A549 (cell line): Measurements from ENCODE around the gene GALNT18.

Experiments
- CEBPB ChIP-seq, 2 experiments: fragments of >200 bp in 1 of 2; sonication (Bioruptor Twin) in 1 of 2; formaldehyde crosslinking in 1 of 2; IDR thresholded peaks; 2 replicates each; pipeline ENCODE4 v1.6.1; 2012 to 2016
- CTCF ChIP-seq: fragments of >200 bp; sonication (Bioruptor Twin); formaldehyde crosslinking; IDR thresholded peaks from 3 replicates; pipeline ENCODE4 v1.5.1; 2016
- ELK1 ChIP-seq: fragments of 150-350 bp; IDR thresholded peaks from 2 replicates; pipeline ENCODE4 v1.6.1; 2014; ENCODE audit warnings: low read depth, mild to moderate bottlenecking, low read length
- EP300 ChIP-seq, 2 experiments: fragments of >200 bp; sonication (Bioruptor Twin); formaldehyde crosslinking; IDR thresholded peaks; 2 replicates in 1 of 2; 3 replicates in 1 of 2; pipeline ENCODE4 v1.6.1; 2016 to 2017
- HDAC2 ChIP-seq: fragments of 200-600 bp; sonication (generic); IDR thresholded peaks from 2 replicates; pipeline ENCODE4 v1.6.1; 2016
- MAFK ChIP-seq: fragments of 450-650 bp; IDR thresholded peaks from 2 replicates; pipeline ENCODE4 v1.6.1; 2014; ENCODE audit not compliant: partially characterized antibody
- MAX ChIP-seq: IDR thresholded peaks from 2 replicates; pipeline ENCODE4 v1.6.1; 2012
- MYC ChIP-seq: IDR thresholded peaks from 2 replicates; pipeline ENCODE4 v1.6.1; 2012; ENCODE audit warnings: mild to moderate bottlenecking, inconsistent platforms, low read length, improper control_type of control experiment, borderline replicate concordance
- POLR2A ChIP-seq: IDR thresholded peaks from 2 replicates; pipeline ENCODE4 v1.6.1; 2012; ENCODE audit warnings: mild to moderate bottlenecking, low read length
- SMC3 ChIP-seq: fragments of >200 bp; sonication (Bioruptor Twin); formaldehyde crosslinking; IDR thresholded peaks from 3 replicates; pipeline ENCODE4 v1.6.1; 2018; ENCODE audit warnings: inconsistent platforms
- SREBF2 ChIP-seq: fragments of 450-650 bp; IDR thresholded peaks from 2 replicates; pipeline ENCODE4 v1.6.1; 2014; ENCODE audit warnings: mild to moderate bottlenecking, moderate library complexity
- ZFP36 ChIP-seq: fragments of 450-650 bp; IDR thresholded peaks from 2 replicates; pipeline ENCODE4 v1.6.1; 2014; ENCODE audit warnings: borderline replicate concordance; ENCODE audit not compliant: partially characterized antibody

- no peak for TF ChIP-seq ZFP36
- TF ChIP-seq CTCF = no peak
- TF ChIP-seq POLR2A = no peak
- no peak for TF ChIP-seq MAFK
- no peak for TF ChIP-seq MAX
- TF ChIP-seq HDAC2 = no peak
- no peak for TF ChIP-seq ELK1
- no peak for TF ChIP-seq CEBPB (IDR thresholded peaks at IDR 0.05)
- TF ChIP-seq SREBF2 = no peak
- no peak for TF ChIP-seq MYC
- no peak for TF ChIP-seq SMC3
- TF ChIP-seq EP300 (IDR thresholded peaks at IDR 0.05) = no peak
These were observed 375.6 kb downstream of the GALNT18 start for GRCh38 chr11:11246166-11246565.
